Lower leg skin (tissue), 4 donors: Measurements from ENCODE around the gene ABCB1. TPM values are rescaled to one million over a fixed set of nuclear protein-coding genes. Genes with fewer than 3 reads are reported as not detected.

Experiments
- DNase-seq, 2 donors: peaks; one replicate each; pipeline ENCODE4 v3.0.0-alpha.2; 2019; ENCODE audit warnings: low spot score in 2 of 2
- H3K4me3 ChIP-seq: fragments of 200-600 bp; sonication (generic); 2 replicates; pipeline ENCODE4 v1.5.1; 2017; ENCODE audit warnings: mild to moderate bottlenecking, low read depth; ENCODE audit not compliant: poor library complexity, severe bottlenecking
- POLR2A ChIP-seq, 2 donors: fragments of 450-650 bp; IDR thresholded peaks; one replicate each; pipeline ENCODE4 v1.6.1; 2016 to 2017; ENCODE audit warnings: antibody characterized with exemption in 2 of 2, mild to moderate bottlenecking in 1 of 2, moderate library complexity in 1 of 2
- WGBS, 2 donors: methylation state at CpG; one replicate each; pipeline ENCODE4 v1.1.5; 2018; 5-methylcytosine and 5-hydroxymethylcytosine counted together
- intact Hi-C: fragments of 100-400 bp; cut with DNase I; formaldehyde crosslinking; loops from one replicate; pipeline ENCODE4 v1.15.0; 2023; ENCODE audit warnings: low total_unique reads
- total RNA-seq, 4 donors: library from RNA; depleted of rRNA; stranded (reverse); fragments of >200 nt; gene quantifications; one replicate each; pipeline ENCODE4 v1.1.0, GENCODE V29; 2016
- TF ChIP-seq, protein P1 (sequence below), 3 donors: fragments of 450-650 bp; IDR thresholded peaks; one replicate each; pipeline ENCODE4 v1.5.1; 2016; ENCODE audit warnings: antibody characterized with exemption in 3 of 3, mild to moderate bottlenecking in 3 of 3, moderate library complexity in 2 of 3

ABCB1 gene
- total RNA-seq, 4 donors from 2014 or later, result 0.67 to 4.9 (median 2.5) TPM

GRCh38 chr7:87512906-87513305 lies 87.8 kb downstream of the ABCB1 start:
- WGBS, 2 donors, result 59 to 74% methylated on average over 4 of the region's 4 CpGs
- H3K4me3 ChIP-seq, result no peak overlapping the region
- intact Hi-C loops, result no loop called here
- TF ChIP-seq POLR2A (IDR thresholded peaks at IDR 0.05), result no peak
- TF ChIP-seq, protein P1, sequence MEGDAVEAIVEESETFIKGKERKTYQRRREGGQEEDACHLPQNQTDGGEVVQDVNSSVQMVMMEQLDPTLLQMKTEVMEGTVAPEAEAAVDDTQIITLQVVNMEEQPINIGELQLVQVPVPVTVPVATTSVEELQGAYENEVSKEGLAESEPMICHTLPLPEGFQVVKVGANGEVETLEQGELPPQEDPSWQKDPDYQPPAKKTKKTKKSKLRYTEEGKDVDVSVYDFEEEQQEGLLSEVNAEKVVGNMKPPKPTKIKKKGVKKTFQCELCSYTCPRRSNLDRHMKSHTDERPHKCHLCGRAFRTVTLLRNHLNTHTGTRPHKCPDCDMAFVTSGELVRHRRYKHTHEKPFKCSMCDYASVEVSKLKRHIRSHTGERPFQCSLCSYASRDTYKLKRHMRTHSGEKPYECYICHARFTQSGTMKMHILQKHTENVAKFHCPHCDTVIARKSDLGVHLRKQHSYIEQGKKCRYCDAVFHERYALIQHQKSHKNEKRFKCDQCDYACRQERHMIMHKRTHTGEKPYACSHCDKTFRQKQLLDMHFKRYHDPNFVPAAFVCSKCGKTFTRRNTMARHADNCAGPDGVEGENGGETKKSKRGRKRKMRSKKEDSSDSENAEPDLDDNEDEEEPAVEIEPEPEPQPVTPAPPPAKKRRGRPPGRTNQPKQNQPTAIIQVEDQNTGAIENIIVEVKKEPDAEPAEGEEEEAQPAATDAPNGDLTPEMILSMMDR (IDR thresholded peaks at IDR 0.05), result no peak
- DNase-seq, result no peak

DNA sequence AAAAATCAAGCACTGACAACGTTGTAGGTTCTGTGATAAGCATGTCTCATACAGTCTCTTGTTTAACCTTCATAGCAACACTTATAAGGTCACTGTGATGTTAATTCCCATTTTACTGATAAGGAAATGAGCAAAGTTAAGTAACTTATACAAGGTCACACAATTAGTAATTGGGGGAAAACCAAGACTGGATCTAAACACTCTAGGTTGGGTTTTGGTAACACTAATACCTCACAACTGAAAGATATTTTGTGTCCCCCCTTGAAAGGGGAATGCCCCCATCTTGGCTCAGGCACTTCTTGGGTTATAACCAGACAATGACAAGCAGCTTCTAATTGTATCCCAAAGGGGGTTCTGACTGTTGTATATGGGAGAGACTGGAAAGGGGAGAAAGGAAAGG lies 89.2 kb downstream of the ABCB1 start:
- 72 to 77% methylated on average over 1 of the region's 1 CpG for WGBS, 2 donors
- TF ChIP-seq, protein P1 (IDR thresholded peaks at IDR 0.05), result no peak
- no peak for TF ChIP-seq POLR2A (IDR thresholded peaks at IDR 0.05)
- H3K4me3 ChIP-seq, result no peak overlapping the region
- no peak for DNase-seq
- intact Hi-C loops, result no loop called here

DNA sequence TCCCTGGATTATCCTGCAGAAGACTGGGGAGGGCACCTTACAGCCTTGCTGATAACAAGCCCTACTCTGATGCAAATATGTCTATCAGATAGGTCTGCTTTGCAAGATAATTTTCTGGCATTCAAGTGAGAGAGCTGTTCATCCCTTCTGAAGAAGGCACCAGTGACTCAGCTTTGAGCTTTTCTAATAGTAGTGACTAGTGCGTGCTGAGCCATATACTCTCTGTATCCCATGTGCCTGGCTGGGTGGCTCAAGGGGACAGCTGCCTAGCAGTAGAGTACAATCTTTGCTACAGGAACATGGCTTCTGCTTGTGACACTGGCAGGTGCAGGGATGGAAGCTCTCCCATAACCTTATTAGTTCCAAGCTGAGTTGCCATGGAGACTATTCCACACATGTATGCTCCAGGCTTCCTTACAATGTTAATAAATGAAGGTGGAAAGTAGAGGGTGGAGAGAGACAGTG lies 90.2 kb downstream of the ABCB1 start:
- no peak overlapping the region for H3K4me3 ChIP-seq
- TF ChIP-seq, protein P1 (IDR thresholded peaks at IDR 0.05), result no peak
- no peak for TF ChIP-seq POLR2A (IDR thresholded peaks at IDR 0.05)
- intact Hi-C loops, result no loop called here
- DNase-seq, result no peak
- WGBS, 2 donors, result 90 to 100% methylated on average over 1 of the region's 1 CpG

DNA sequence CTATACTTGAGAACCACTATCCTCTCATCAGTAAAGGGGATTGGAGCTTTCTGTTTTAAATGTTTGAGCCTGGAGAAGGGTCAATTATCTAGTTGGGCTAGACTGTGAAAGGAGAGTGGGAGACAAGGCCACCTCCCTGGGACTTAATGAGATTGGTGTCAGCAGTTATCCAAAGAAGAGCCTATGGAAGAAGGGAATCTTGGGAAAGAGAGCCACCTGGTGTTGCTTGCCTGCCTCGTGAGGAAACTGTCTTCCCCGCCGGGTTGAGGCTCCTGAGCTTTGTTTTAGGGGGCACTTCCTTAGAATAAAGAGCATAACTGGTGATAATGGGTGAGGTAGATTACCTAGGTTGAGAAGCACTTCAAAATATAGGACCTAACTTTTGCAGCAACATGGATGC lies 93.2 kb downstream of the ABCB1 start:
- WGBS, 2 donors, result 36 to 55% methylated on average over 3 of the region's 3 CpGs
- no peak for DNase-seq
- intact Hi-C loops, result no loop called here
- no peak overlapping the region for H3K4me3 ChIP-seq
- TF ChIP-seq, protein P1 (IDR thresholded peaks at IDR 0.05), result no peak
- no peak for TF ChIP-seq POLR2A (IDR thresholded peaks at IDR 0.05)

DNA sequence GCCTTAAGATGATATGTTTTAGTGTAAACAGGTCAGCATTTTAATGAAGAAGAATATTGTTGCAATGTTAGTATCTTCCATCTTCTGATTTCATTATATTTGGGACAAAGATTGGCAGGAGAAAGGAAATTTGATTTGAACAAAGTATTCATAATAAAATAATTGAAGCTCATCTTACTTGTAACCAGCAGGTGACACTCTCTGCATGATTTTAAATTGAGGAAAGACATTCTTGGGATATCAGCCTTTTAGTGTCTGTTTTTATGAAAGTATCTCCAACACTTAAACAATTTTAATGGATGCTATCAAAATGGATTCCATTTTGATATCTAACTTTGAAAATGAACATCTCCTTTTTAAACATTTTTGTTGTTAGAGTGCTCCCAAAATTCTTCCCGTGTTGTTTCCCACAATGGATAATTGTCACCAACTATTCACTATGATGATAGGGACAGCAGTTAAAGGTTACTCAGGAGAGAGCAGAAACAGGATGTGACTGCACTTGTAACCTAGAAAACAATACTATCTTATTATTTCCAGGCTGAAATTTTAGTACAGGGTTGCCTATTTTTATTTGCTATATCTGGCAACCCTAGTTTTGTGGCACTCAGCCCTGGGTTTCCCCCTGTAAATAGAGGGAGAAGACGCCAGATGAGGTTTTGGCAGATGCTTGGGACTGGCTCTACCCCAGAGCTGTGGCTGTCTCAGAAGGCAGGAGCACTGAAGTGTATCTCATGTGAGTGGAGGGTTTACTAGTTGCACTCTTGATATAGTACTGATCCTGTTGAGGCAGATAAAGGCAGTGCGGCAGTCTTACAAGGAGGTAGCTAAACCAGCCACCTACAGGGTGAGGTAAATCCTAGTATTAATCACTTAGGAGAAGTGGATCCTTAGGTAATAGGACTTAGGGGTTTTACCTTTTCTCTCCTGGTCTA lies 94.2 kb downstream of the ABCB1 start:
- 50 to 53% methylated on average over 3 of the region's 3 CpGs for WGBS, 2 donors
- H3K4me3 ChIP-seq, result no peak overlapping the region
- TF ChIP-seq, protein P1 (IDR thresholded peaks at IDR 0.05), result no peak
- no peak for TF ChIP-seq POLR2A (IDR thresholded peaks at IDR 0.05)
- no peak for DNase-seq
- intact Hi-C loops, result no loop called here
